ENCODE results near the gene POLR1G. TPM values are rescaled to one million over a fixed set of nuclear protein-coding genes. Genes with fewer than 3 reads are reported as not detected.

POLR1G gene
- polyA plus RNA-seq, 1 of the 3 experiments (the other 2 are of a cell fraction): 11.9 TPM

- Histone ChIP-seq H3K4me1 (ENCODE audit: control insufficient read depth in 1 of 2, insufficient read depth in 2 of 2, low read depth in 1 of 2, low read length in 1 of 2) (peaks cover 10 to 19% of the 10 kb centered on the region in 2 experiments; a peak in 2 of 4 replicates), H4K20me1 (ENCODE audit: insufficient read depth) (no peaks in the 10 kb centered on the region), H3F3A (replicated peaks; ENCODE audit: insufficient read depth) (peaks cover 14% of the 10 kb centered on the region), H3K79me2 (ENCODE audit: insufficient read depth) (no peaks in the 10 kb centered on the region), H3K4me3 (ENCODE audit: low read depth in 2 of 2, low read length in 1 of 2) (peak overlapping the region; percentile 55 to 64), H3K9me3 (no peaks in the 10 kb centered on the region), H3K9me2 (no peaks in the 10 kb centered on the region), H3K27ac (ENCODE audit: low read depth in 2 of 2, low read length in 1 of 2) (peak overlapping the region; percentile 4 to 82; a peak in 3 of 4 replicates), H3K36me3 (replicated peaks in 1 of 2; ENCODE audit: control insufficient read depth in 1 of 2, insufficient read depth in 2 of 2, low read length in 1 of 2) (no peaks in the 10 kb centered on the region), H3K27me3 (ENCODE audit: insufficient read depth) (no peaks in the 10 kb centered on the region), H2AFZ (ENCODE audit: low read depth) (peak overlapping the region; percentile 57; the same call in 1 of the 2 replicates), H3K4me2 (peak overlapping the region; percentile 83), H3K9ac (peak overlapping the region; percentile 94)
- no peak for DNase-seq
- 38% methylated on average over 11 of the region's 28 CpGs for WGBS (ENCODE audit: low lambda C conversion rate)
- CTCF ChIA-PET: interaction anchor here (1.0 to 5.2 kb wide), 2 partner anchors 12 to 27 kb away, joined by 3 to 27 read pairs; no protein-coding TSS in a partner anchor
- TF ChIP-seq GATA2 (CRISPR knock-in tag; IDR thresholded peaks at IDR 0.05): no peak
- TF ChIP-seq MXI1 (IDR thresholded peaks at IDR 0.05; ENCODE audit: low read depth, low read length): 0 out of 2 replicates have a peak, but pooled peaks have one; percentile 1
- POLR2A ChIA-PET: no interaction called here
Observed at GRCh38 chr19:45451131-45451849, 44.8 kb downstream of the POLR1G start.

DNA sequence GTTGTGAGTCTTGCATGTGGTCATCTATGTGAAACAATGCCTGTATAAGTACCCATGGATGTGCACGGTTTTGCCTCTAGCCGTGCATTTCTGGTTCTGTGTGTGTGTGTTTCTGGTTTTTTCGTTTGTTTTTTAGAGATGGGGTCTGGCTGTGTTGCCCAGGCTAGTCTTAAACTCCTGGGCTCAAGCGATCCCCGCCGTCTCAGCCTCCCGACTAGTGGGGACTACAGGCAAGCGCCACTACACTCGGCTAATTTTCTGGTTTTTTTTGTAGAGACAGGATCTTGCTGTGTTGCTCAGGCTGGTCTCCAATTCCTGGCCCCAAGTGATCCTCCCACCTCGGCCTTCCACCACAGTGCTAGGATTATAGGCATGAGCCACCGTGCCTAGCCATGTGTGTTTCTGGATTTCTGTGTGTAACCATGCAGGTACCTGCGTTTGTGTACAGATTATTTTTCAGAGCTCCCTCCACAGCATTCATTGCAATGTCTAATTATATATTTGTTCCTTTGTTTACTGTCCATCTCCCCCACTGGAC lies 45.5 kb downstream of the POLR1G start:
- peak overlapping the region in 1 of 2 experiments; percentile 82; a peak in 1 of 4 replicates for H3K27ac ChIP-seq (ENCODE audit: low read depth in 2 of 2, low read length in 1 of 2)
- H3K27me3 ChIP-seq (ENCODE audit: insufficient read depth): no peaks in the 10 kb centered on the region
- H2AFZ ChIP-seq (ENCODE audit: low read depth): no peak overlapping the region
- peaks cover 20% of the 10 kb centered on the region for H3F3A ChIP-seq (replicated peaks; ENCODE audit: insufficient read depth)
- H3K9me2 ChIP-seq: no peaks in the 10 kb centered on the region
- H3K9me3 ChIP-seq: no peaks in the 10 kb centered on the region
- TF ChIP-seq POLR2AphosphoS5 (IDR thresholded peaks at IDR 0.05; ENCODE audit: low read depth, low read length) (no peak), FOXJ3 (CRISPR knock-in tag; IDR thresholded peaks at IDR 0.05) (no peak), SIN3A (IDR thresholded peaks at IDR 0.05; ENCODE audit: borderline replicate concordance, low read depth, low read length) (no peak), RXRA (IDR thresholded peaks at IDR 0.05; ENCODE audit: borderline replicate concordance, low read depth) (no peak), GABPA (IDR thresholded peaks at IDR 0.05; ENCODE audit: low read depth) (no peak)
- TF ChIP-seq, protein P1, sequence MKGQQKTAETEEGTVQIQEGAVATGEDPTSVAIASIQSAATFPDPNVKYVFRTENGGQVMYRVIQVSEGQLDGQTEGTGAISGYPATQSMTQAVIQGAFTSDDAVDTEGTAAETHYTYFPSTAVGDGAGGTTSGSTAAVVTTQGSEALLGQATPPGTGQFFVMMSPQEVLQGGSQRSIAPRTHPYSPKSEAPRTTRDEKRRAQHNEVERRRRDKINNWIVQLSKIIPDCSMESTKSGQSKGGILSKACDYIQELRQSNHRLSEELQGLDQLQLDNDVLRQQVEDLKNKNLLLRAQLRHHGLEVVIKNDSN (IDR thresholded peaks at IDR 0.05; ENCODE audit: borderline replicate concordance, low read depth): no peak
- CTCF ChIA-PET: interaction anchor here (1.0 to 5.2 kb wide), 4 partner anchors 12 to 27 kb away, joined by 3 to 27 read pairs (median 5); partner anchors contain the start of gene FOSB
- H3K79me2 ChIP-seq (ENCODE audit: insufficient read depth): no peaks in the 10 kb centered on the region
- H3K4me3 ChIP-seq (ENCODE audit: low read depth in 2 of 2, low read length in 1 of 2): no peak overlapping the region
- peaks cover 12 to 20% of the 10 kb centered on the region in 2 experiments; a peak in 2 of 4 replicates for H3K4me1 ChIP-seq (ENCODE audit: control insufficient read depth in 1 of 2, insufficient read depth in 2 of 2, low read depth in 1 of 2, low read length in 1 of 2)
- H3K9ac ChIP-seq: no peak overlapping the region
- H4K20me1 ChIP-seq (ENCODE audit: insufficient read depth): no peaks in the 10 kb centered on the region
- H3K4me2 ChIP-seq: no peak overlapping the region
- DNase-seq: no peak
- POLR2A ChIA-PET: no interaction called here
- WGBS (ENCODE audit: low lambda C conversion rate): 76% methylated on average over 12 of the region's 12 CpGs
- no peaks in the 10 kb centered on the region for H3K36me3 ChIP-seq (replicated peaks in 1 of 2; ENCODE audit: control insufficient read depth in 1 of 2, insufficient read depth in 2 of 2, low read length in 1 of 2)
